GM23248 (cell line): ENCODE results near the gene KIF1A. TPM values are rescaled to one million over a fixed set of nuclear protein-coding genes. Genes with fewer than 3 reads are reported as not detected.

ENCODE experiments used
- DNase-seq: peaks from one replicate; pipeline ENCODE4 v3.0.0-alpha.2; 2015
- H2AFZ ChIP-seq: fragments of 200-600 bp; sonication (generic); 2 replicates; pipeline ENCODE4 v1.6.1; 2016; ENCODE audit warnings: antibody characterized with exemption
- H3F3A ChIP-seq: fragments of 200-600 bp; sonication (generic); 2 replicates; pipeline ENCODE4 v1.6.1; 2016; ENCODE audit warnings: mild to moderate bottlenecking, antibody characterized with exemption, mixed run types; ENCODE audit not compliant: insufficient read depth
- H3K27ac ChIP-seq: fragments of 200-600 bp; sonication (generic); 2 replicates; pipeline ENCODE4 v1.5.1; 2016; ENCODE audit warnings: mild to moderate bottlenecking
- H3K27me3 ChIP-seq: fragments of 200-600 bp; sonication (generic); replicated peaks from 2 replicates; pipeline ENCODE4 v1.6.1; 2016; ENCODE audit warnings: mild to moderate bottlenecking; ENCODE audit not compliant: insufficient read depth
- H3K36me3 ChIP-seq: fragments of 200-600 bp; sonication (generic); 2 replicates; pipeline ENCODE4 v1.6.1; 2016; ENCODE audit warnings: low read depth, mild to moderate bottlenecking
- H3K4me1 ChIP-seq: fragments of 200-600 bp; sonication (generic); 2 replicates; pipeline ENCODE4 v1.6.1; 2016; ENCODE audit warnings: mild to moderate bottlenecking; ENCODE audit not compliant: insufficient read depth
- H3K4me2 ChIP-seq: fragments of 200-600 bp; sonication (generic); one replicate; pipeline ENCODE4 v1.6.1; 2016; ENCODE audit warnings: mild to moderate bottlenecking; ENCODE audit not compliant: unreplicated experiment
- H3K4me3 ChIP-seq: fragments of 200-600 bp; sonication (generic); 2 replicates; pipeline ENCODE4 v1.5.1; 2016; ENCODE audit warnings: mild to moderate bottlenecking
- H3K79me2 ChIP-seq: fragments of 200-600 bp; sonication (generic); 2 replicates; pipeline ENCODE4 v1.6.1; 2016; ENCODE audit warnings: mild to moderate bottlenecking; ENCODE audit not compliant: insufficient read depth
- H3K9ac ChIP-seq: fragments of 200-600 bp; sonication (generic); 2 replicates; pipeline ENCODE4 v1.6.1; 2016; ENCODE audit warnings: mild to moderate bottlenecking
- H3K9me2 ChIP-seq: fragments of 200-600 bp; sonication (generic); 2 replicates; pipeline ENCODE4 v1.6.1; 2016; ENCODE audit warnings: mixed run types, mild to moderate bottlenecking, moderate library complexity; ENCODE audit not compliant: insufficient read depth
- H3K9me3 ChIP-seq: fragments of 200-600 bp; sonication (generic); one replicate; pipeline ENCODE4 v1.6.1; 2017; ENCODE audit warnings: low read depth
- H4K20me1 ChIP-seq: fragments of 200-600 bp; sonication (generic); 2 replicates; pipeline ENCODE4 v1.6.0; 2016; ENCODE audit not compliant: insufficient read depth
- EZH2 ChIP-seq: fragments of 200-600 bp; sonication (generic); IDR thresholded peaks from 2 replicates; pipeline ENCODE4 v1.6.1; 2018; ENCODE audit warnings: antibody characterized with exemption, mild to moderate bottlenecking; ENCODE audit not compliant: insufficient read depth, poor library complexity, severe bottlenecking
- EZH2phosphoT487 ChIP-seq: fragments of 200-600 bp; sonication (generic); IDR thresholded peaks from 2 replicates; pipeline ENCODE4 v1.6.1; 2018; ENCODE audit warnings: antibody characterized with exemption, moderate library complexity, mild to moderate bottlenecking, low read depth; ENCODE audit not compliant: insufficient read depth
- WGBS, 2 experiments: methylation state at CpG; one replicate each; pipeline ENCODE4 v1.1.6; 2015 to 2017; ENCODE audit warnings: low lambda C conversion rate in 2 of 2, low coverage in 1 of 2; ENCODE audit errors: missing lambda C conversion rate in 2 of 2; 5-methylcytosine and 5-hydroxymethylcytosine counted together
- in situ Hi-C: fragments of 300-500 bp; cut with MboI; formaldehyde crosslinking; loops from 2 replicates; pipeline ENCODE4 v1.15.0; 2020
- polyA plus RNA-seq: library from polyadenylated mRNA; unstranded; fragments of >200 nt; fragmentation: Nextera tagmentation; extraction: Ambion mirVana; gene quantifications from 2 replicates; pipeline ENCODE4 v1.2.1, GENCODE V29; 2016
- total RNA-seq: library from RNA; depleted of rRNA; stranded (reverse); fragments of >200 nt; shearing (Covaris generic); gene quantifications from 2 replicates; pipeline ENCODE4 v1.2.3, GENCODE V29; 2014

The KIF1A gene
- total and polyA plus RNA-seq, 2 experiments from 2014 or later, result under 0.01 to 0.05 TPM

DNA sequence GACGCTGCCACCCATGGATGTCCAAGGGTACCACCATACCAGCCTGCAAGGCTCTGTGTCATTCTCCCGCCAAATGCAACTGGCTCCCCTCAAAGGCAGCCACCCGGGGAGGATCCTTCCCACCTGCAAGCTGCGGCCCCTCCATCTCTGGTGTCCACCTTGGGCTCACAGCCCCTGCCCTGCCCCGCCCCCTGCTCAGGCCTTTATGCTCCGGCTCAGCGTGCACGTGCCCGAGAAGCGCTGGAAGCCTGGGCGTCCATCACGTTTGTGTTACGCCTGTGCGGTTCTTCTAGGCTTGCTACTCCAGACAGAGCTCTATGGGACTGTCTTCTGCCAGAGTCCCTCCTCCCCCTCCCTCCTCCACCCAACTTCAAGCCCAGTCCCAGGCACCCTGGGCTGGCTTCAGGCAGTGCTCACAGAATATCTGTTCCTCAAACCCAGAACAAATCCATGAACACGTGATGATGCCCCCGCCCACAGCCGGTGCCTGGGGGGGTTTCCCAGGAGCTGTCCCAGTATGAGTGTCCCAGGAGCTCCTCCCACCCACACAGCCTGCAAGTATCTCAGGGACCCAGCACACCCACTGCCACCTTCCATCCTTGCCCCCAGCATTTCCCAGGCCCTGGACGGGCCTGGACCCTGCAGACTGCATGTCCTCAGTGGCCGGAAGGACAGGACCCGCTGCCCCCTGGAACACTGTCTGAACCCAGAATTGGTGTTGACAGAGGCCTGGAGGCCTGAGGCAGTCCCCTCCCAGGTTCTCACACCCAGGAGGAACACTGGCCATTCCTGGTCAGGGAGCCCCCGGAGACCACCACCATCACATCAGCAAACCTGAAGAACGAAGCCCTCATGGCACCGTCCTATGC lies 30.3 kb downstream of the KIF1A start:
- no peak for DNase-seq
- Histone ChIP-seq H3K4me2 (no peak overlapping the region), H3K9ac (no peak overlapping the region), H3K27me3 (no peaks in the 10 kb centered on the region; the same call in none of the 2 replicates), H3K36me3 (no peaks in the 10 kb centered on the region), H3K4me3 (no peak overlapping the region), H2AFZ (no peak overlapping the region), H4K20me1 (no peaks in the 10 kb centered on the region), H3F3A (no peaks in the 10 kb centered on the region), H3K9me3 (no peaks in the 10 kb centered on the region), H3K27ac (no peak overlapping the region), H3K4me1 (no peaks in the 10 kb centered on the region), H3K9me2 (no peaks in the 10 kb centered on the region), H3K79me2 (no peaks in the 10 kb centered on the region)
- no peak for TF ChIP-seq EZH2
- TF ChIP-seq EZH2phosphoT487, result no peak
- in situ Hi-C loops, result no loop called here
- 72 to 74% methylated on average over 20 to 23 of the region's 23 CpGs for WGBS, 2 experiments

GRCh38 chr2:240789051-240789453 lies 31.0 kb downstream of the KIF1A start:
- no peak for DNase-seq
- Histone ChIP-seq H3K36me3 (no peaks in the 10 kb centered on the region), H3K9me3 (no peaks in the 10 kb centered on the region), H3K27me3 (no peaks in the 10 kb centered on the region; the same call in none of the 2 replicates), H3K27ac (no peak overlapping the region), H3K79me2 (no peaks in the 10 kb centered on the region), H3F3A (no peaks in the 10 kb centered on the region), H3K4me3 (no peak overlapping the region), H3K4me2 (no peak overlapping the region), H3K4me1 (no peaks in the 10 kb centered on the region), H3K9me2 (no peaks in the 10 kb centered on the region), H3K9ac (no peak overlapping the region), H4K20me1 (no peaks in the 10 kb centered on the region), H2AFZ (no peak overlapping the region)
- 48 to 51% methylated on average over 13 of the region's 13 CpGs for WGBS, 2 experiments
- TF ChIP-seq EZH2 (no peak), EZH2phosphoT487 (no peak)
- in situ Hi-C loops, result no loop called here

GRCh38 chr2:240788482-240788881 lies 31.5 kb downstream of the KIF1A start:
- no peaks in the 10 kb centered on the region for H3K36me3 ChIP-seq
- TF ChIP-seq EZH2 (no peak), EZH2phosphoT487 (no peak)
- no peaks in the 10 kb centered on the region for H3K4me1 ChIP-seq
- no peaks in the 10 kb centered on the region for H3K79me2 ChIP-seq
- no peak for DNase-seq
- H2AFZ ChIP-seq, result no peak overlapping the region
- no peaks in the 10 kb centered on the region for H3F3A ChIP-seq
- 33 to 42% methylated on average over 3 to 4 of the region's 4 CpGs for WGBS, 2 experiments
- H3K27me3 ChIP-seq, result no peaks in the 10 kb centered on the region; the same call in none of the 2 replicates
- H3K4me3 ChIP-seq, result no peak overlapping the region
- no peaks in the 10 kb centered on the region for H3K9me2 ChIP-seq
- H3K9ac ChIP-seq, result no peak overlapping the region
- in situ Hi-C loops, result no loop called here
- H3K27ac ChIP-seq, result no peak overlapping the region
- no peaks in the 10 kb centered on the region for H3K9me3 ChIP-seq
- H3K4me2 ChIP-seq, result no peak overlapping the region
- no peaks in the 10 kb centered on the region for H4K20me1 ChIP-seq

- Histone ChIP-seq H3K9me2 (no peaks in the 10 kb centered on the region), H4K20me1 (no peaks in the 10 kb centered on the region), H3K4me3 (no peak overlapping the region), H3K4me2 (no peak overlapping the region), H3K27me3 (no peaks in the 10 kb centered on the region; the same call in 1 of the 2 replicates), H2AFZ (no peak overlapping the region), H3F3A (no peaks in the 10 kb centered on the region), H3K9ac (no peak overlapping the region), H3K79me2 (no peaks in the 10 kb centered on the region), H3K9me3 (no peaks in the 10 kb centered on the region), H3K36me3 (no peaks in the 10 kb centered on the region), H3K27ac (no peak overlapping the region), H3K4me1 (no peaks in the 10 kb centered on the region)
- WGBS, 2 experiments, result 59 to 64% methylated on average over 21 to 23 of the region's 23 CpGs
- no peak for DNase-seq
- in situ Hi-C loops, result no loop called here
- no peak for TF ChIP-seq EZH2phosphoT487
- TF ChIP-seq EZH2, result no peak
These were observed 32.2 kb downstream of the KIF1A start for GRCh38 chr2:240787521-240788472.
